ENCODE data around the gene DGKG. TPM values are rescaled to one million over a fixed set of nuclear protein-coding genes. Genes with fewer than 3 reads are reported as not detected.
A peak's percentile ranks its signal among the peaks of the same experiment; 100 is the strongest.

The DGKG gene
- total RNA-seq, 1 donor from 2014 or later, result 0.22 TPM

DNA sequence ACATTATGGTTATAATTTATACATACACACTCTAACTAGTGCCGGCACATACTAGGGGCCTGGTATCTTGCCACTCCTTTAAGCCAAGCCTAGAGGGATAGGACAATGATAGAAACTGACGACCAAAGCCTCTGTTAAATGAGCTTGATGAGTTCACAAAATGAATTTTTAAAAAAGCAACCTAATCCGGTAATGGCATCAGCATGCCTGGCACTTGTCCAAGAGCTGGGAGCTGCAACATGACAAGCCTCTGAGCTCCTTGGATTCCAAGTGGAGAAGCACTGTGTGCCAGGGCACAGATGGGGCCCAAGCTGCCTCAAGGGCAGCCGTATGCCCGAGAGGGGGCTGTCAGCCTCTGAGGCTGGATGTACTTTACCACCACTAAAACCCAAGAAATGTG lies 262.9 kb downstream of the DGKG start:
- Mint-ChIP-seq H3K4me1 (peaks cover 74% of the 10 kb centered on the region), H3K27me3 (ENCODE audit: insufficient read depth, low read depth) (peaks cover 2% of the 10 kb centered on the region), H3K36me3 (peaks cover 24% of the 10 kb centered on the region), H3K27ac (no peak overlapping the region), H3K4me3 (peak overlapping the region; percentile 91), H3K9me3 (no peaks in the 10 kb centered on the region)
- Histone ChIP-seq H2AFZ (replicated peaks) (no peak overlapping the region), H3F3A (ENCODE audit: low read depth) (peaks cover 38% of the 10 kb centered on the region), H4K20me1 (ENCODE audit: low read depth) (no peaks in the 10 kb centered on the region), H3K9me3 (ENCODE audit: low read depth) (no peaks in the 10 kb centered on the region), H3K27ac (no peak overlapping the region), H3K4me3 (no peak overlapping the region), H3K27me3 (peaks cover 90% of the 10 kb centered on the region), H3K36me3 (no peaks in the 10 kb centered on the region), H3K4me1 (peaks cover 75% of the 10 kb centered on the region), H3K79me2 (ENCODE audit: low read depth) (no peaks in the 10 kb centered on the region), H3K9ac (no peak overlapping the region), H3K4me2 (peak overlapping the region; percentile 94)
- no peak for DNase-seq (ENCODE audit: low spot score)
- TF ChIP-seq CTCF (IDR thresholded peaks at IDR 0.05), result no peak
- TF ChIP-seq EZH2 (IDR thresholded peaks at IDR 0.05), result no peak
- TF ChIP-seq EZH2phosphoT487 (IDR thresholded peaks at IDR 0.05), result no peak

GRCh38 chr3:186098740-186099139 lies 263.3 kb downstream of the DGKG start:
- Histone ChIP-seq H3K27me3 (peaks cover 90% of the 10 kb centered on the region), H2AFZ (replicated peaks) (no peak overlapping the region), H3K9me3 (ENCODE audit: low read depth) (no peaks in the 10 kb centered on the region), H3K4me3 (peak overlapping the region; percentile 55), H3F3A (ENCODE audit: low read depth) (peaks cover 38% of the 10 kb centered on the region), H3K4me2 (peak overlapping the region; percentile 94), H3K4me1 (peaks cover 71% of the 10 kb centered on the region), H4K20me1 (ENCODE audit: low read depth) (no peaks in the 10 kb centered on the region), H3K36me3 (no peaks in the 10 kb centered on the region), H3K9ac (no peak overlapping the region), H3K27ac (peak overlapping the region; percentile 65), H3K79me2 (ENCODE audit: low read depth) (no peaks in the 10 kb centered on the region)
- Mint-ChIP-seq H3K9me3 (no peaks in the 10 kb centered on the region), H3K27me3 (ENCODE audit: insufficient read depth, low read depth) (peaks cover 2% of the 10 kb centered on the region), H3K27ac (peak overlapping the region; percentile 76), H3K36me3 (peaks cover 28% of the 10 kb centered on the region), H3K4me1 (peaks cover 70% of the 10 kb centered on the region), H3K4me3 (peak overlapping the region; percentile 91)
- DNase-seq (ENCODE audit: low spot score), result no peak
- TF ChIP-seq EZH2 (IDR thresholded peaks at IDR 0.05) (no peak), EZH2phosphoT487 (IDR thresholded peaks at IDR 0.05) (no peak), CTCF (IDR thresholded peaks at IDR 0.05) (no peak)

GRCh38 chr3:186097663-186098451 lies 264.2 kb downstream of the DGKG start:
- H3K27me3 Mint-ChIP-seq (ENCODE audit: insufficient read depth, low read depth), result peaks cover 2% of the 10 kb centered on the region
- H3K4me3 Mint-ChIP-seq, result peak overlapping the region; percentile 91
- Histone ChIP-seq H3K36me3 (no peaks in the 10 kb centered on the region), H3K4me1 (peaks cover 70% of the 10 kb centered on the region), H3K9ac (no peak overlapping the region), H4K20me1 (ENCODE audit: low read depth) (no peaks in the 10 kb centered on the region), H3K4me3 (peak overlapping the region; percentile 55), H3K9me3 (ENCODE audit: low read depth) (no peaks in the 10 kb centered on the region), H3F3A (ENCODE audit: low read depth) (peaks cover 38% of the 10 kb centered on the region), H3K27me3 (peaks cover 86% of the 10 kb centered on the region), H3K4me2 (peak overlapping the region; percentile 94), H3K79me2 (ENCODE audit: low read depth) (no peaks in the 10 kb centered on the region), H3K27ac (peak overlapping the region; percentile 83), H2AFZ (replicated peaks) (peak overlapping the region; percentile 23)
- peak overlapping the region; percentile 97 for H3K27ac Mint-ChIP-seq
- H3K9me3 Mint-ChIP-seq, result no peaks in the 10 kb centered on the region
- H3K36me3 Mint-ChIP-seq, result peaks cover 32% of the 10 kb centered on the region
- no peak for TF ChIP-seq CTCF (IDR thresholded peaks at IDR 0.05)
- TF ChIP-seq EZH2phosphoT487 (IDR thresholded peaks at IDR 0.05), result peak; percentile 44
- no peak for TF ChIP-seq EZH2 (IDR thresholded peaks at IDR 0.05)
- peaks cover 63% of the 10 kb centered on the region for H3K4me1 Mint-ChIP-seq
- peak; percentile 95 for DNase-seq (ENCODE audit: low spot score)
